GM12874 (cell line): ENCODE results near the gene UCN2.

Source experiments
- TF ChIP-seq, protein P1 (sequence below): IDR thresholded peaks from 2 replicates; pipeline ENCODE4 v1.5.1; 2011; ENCODE audit warnings: low read depth, mild to moderate bottlenecking, control low read depth, low read length, moderate library complexity; ENCODE audit not compliant: insufficient read depth

Gene UCN2

DNA sequence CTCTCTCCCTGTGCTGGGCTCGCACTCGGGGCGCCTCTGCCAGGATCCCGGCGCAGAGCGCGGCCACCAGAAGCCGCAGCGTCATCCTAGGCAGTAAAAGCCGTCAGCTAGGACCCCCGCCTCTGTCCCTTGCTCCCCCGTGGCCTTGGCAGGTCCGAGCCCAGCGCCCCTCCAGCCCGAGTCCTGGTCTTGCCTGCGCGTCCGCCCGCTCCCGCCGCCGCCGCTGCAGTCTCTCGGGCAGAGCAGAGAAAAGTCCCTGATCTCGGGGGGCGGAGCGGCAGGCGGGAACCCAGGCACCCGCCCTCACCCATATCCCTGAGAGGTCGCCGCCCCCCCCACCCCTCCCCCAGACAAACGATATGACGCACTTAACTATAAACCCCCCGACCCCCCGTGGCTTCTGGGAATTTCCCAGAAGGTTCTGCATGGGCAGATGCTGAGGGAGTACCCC lies 31.5 kb upstream of the UCN2 start, which contains the start of gene COL7A1:
COL7A1 (minus strand) TSS at position 255 of the 451 bp plus-strand sequence; CDS start at position 85, 170 bp downstream.
- TF ChIP-seq, protein P1, sequence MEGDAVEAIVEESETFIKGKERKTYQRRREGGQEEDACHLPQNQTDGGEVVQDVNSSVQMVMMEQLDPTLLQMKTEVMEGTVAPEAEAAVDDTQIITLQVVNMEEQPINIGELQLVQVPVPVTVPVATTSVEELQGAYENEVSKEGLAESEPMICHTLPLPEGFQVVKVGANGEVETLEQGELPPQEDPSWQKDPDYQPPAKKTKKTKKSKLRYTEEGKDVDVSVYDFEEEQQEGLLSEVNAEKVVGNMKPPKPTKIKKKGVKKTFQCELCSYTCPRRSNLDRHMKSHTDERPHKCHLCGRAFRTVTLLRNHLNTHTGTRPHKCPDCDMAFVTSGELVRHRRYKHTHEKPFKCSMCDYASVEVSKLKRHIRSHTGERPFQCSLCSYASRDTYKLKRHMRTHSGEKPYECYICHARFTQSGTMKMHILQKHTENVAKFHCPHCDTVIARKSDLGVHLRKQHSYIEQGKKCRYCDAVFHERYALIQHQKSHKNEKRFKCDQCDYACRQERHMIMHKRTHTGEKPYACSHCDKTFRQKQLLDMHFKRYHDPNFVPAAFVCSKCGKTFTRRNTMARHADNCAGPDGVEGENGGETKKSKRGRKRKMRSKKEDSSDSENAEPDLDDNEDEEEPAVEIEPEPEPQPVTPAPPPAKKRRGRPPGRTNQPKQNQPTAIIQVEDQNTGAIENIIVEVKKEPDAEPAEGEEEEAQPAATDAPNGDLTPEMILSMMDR = no peak

DNA sequence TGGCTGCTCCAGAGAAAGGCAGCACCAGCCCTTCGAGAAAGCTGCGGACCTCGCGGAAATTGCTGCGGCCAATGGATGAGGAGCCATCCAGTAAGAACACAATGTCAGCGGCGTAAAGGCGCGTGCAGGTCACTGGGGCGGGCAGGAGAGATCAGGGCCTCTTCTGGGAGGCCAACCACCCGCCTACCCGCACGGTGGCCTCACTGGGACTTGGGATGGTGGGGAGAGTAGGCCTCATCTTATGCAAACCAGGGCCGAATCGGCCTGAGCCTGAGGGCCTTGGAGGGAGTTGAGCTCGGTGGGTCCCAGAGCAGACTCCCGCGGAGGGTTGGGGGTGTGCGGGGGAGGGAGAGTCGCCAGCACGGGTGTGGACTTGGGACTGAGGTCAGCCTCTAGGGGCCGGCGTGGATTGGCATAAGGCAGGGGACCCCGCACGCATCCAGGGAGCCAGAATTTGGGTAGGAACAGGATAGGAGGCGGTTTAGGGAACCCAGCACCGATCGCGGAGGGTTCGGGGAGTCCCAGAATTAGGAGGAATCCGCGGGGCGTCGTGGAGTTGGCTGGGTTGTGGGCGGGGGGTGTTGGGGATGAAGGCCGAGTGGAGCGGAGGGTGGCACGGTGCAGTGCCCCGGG lies 31.0 kb upstream of the UCN2 start:
- TF ChIP-seq, protein P1 = no peak

DNA sequence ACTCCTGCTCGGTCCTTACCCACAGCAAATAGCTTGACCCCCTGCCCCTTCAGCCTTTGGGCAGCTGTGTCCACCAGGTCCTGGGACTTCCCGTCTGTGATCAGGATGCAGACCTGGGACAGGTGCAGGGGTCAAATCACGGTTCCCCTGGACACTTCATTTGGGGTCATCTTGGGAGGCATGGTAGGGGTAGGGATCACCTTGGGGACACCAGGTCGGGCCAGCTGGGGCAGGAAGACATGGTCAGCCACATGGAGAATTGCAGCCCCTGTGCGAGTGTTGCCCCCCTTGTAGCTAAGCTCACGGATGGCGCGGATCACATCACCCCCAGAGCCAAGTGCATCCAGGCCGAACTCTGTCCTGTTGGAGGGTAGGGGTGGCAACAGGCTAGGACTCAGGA lies 29.8 kb upstream of the UCN2 start:
- TF ChIP-seq, protein P1 = no peak

DNA sequence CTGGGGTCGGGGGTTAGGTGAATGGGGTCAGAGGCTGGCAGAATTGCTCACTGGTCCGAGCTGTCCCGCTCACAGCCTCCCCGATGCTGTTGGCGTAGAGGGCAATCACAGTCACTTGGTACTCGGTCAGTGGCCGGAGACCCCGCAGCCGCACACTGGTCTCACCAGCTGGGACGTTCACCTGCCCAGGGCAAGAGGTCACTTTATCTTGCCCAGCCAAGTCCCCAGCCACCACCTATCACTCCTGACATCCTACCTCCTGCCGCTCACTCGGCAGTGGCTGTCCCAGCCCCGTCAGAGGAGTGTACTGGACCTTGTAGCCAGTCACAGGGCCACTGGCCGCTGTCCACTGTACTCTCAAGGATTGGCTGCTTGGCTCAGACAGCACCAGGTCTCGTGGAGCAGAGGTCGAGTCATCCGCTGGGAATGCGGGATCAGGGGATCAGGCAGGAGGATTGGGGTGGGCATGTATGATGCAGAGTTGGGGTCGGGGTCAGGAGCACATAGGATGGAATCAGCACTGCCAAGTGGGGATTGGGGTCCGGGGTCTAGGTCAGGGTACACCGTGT lies 29.0 kb upstream of the UCN2 start:
- TF ChIP-seq, protein P1 = no peak

DNA sequence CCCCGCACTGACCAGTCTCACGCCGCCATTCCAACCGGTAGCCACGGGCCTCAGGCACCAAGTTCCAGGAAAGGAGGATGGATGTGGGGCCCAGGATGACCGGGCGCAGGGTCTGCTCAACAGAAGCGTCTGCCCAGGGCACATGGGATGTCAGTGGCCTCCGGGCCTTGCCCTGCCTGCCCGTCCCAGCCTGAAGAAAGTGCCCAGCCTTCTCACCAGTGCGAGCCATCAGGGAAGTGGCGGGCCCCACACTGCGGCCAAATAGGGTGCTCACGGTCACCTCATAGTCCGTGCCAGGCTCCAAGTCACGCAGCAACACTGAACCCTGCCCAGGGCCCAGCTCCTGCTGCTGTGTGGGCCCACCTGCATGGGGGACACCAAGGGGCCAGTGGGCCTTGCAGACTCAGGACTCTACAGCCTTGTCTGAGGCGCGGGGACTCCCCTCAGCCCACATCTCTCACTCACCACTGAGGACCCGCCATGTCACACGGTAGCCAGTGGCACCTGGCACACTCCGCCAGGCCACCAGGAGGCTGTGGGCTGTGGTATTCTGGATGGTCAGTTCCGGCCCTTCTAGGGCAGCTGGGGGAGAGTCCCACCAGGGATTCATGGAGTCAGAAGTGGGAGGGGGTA lies 28.4 kb upstream of the UCN2 start:
- TF ChIP-seq, protein P1 = no peak

DNA sequence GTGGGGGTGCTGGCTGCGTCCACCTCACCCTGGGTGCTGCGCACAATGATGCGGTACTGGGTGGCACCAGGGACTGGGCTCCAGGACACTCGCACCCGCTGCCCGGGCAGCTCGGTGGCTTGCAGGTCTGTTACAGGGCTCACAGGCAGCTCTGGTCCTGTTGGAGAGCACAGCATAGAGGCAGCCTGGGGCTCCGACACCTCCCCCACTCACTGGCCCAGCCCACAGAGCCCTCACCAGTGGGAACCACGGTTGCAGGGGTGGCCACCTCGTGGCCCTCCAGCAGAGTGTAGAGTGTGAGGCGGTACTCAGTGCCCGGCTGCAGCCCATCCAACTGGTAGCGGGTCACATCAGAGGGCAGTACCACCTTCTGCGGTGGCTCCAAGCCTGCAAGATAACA lies 27.9 kb upstream of the UCN2 start:
- TF ChIP-seq, protein P1 = no peak

DNA sequence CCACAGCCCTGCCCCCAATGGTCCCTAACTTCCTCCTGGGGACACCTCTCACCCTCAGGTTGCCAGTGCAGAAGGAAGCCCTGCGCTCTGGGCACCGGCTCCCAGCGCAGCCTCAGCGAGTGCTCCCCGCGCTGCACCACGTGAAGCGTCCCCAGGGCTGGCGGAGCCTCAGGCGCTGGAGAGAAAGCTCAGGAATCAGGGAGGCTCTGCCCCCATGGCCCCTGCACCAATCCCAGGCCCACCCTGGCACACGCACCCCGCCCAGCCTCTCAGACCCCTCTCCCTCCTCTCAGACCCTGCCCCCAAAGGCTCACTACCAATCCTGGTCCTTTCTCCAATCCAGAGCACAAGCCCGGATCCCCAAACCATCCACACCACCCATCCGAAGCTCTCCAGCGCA lies 24.6 kb upstream of the UCN2 start:
- TF ChIP-seq, protein P1 = no peak
